HG02678 (cell line): ENCODE measurements around the gene EVC2.
"Not testable (repeated sequence)": the region's sequence is repeated elsewhere in the genome, so short reads cannot be mapped to it uniquely, and the experiment has no call there.

Experiments used
- ATAC-seq: cut with Tn5 transposase; IDR thresholded peaks from one replicate; pipeline ENCODE4 v1.9.1; 2021; ENCODE audit warnings: mild to moderate bottlenecking, moderate library complexity; ENCODE audit not compliant: unreplicated experiment

EVC2 gene

DNA sequence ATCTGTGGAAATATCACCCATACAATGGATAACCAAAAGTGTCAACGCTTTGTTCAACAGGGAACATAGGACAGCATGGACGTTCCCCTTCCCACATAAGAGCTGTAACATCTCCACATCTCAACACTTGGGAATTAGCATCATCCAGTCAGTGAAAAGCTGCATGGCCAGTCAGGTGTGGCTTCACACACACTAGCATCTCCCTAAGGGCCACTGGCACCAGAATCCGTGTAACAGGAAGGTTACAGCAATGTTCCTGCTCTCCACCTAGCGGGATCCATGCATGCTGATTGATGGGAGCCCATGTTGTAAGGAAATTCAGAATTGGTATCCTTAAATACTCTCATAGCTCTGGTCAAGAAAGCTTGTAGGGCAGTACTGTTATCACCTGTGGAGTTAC is 78.8 kb downstream of the EVC2 start:
- ATAC-seq, result no peak

DNA sequence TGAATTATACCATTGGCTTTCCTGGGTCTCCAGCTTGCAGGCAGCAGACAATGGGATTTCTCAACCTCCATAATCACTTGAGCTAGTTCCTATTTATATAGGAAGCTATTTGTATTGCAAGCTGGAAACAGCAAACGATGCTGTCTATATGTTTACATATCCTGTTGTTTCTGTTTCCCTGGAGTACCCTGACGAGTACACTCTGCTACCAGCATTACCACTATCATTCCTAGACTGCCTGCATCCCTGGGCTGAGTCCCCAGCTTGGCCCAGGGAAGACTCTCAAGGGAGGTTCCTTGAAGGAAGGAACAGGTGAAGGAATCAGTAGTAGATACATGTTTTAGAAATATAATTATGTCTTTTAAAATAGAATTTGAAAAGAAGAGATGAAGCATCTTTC is 81.4 kb downstream of the EVC2 start:
- no peak for ATAC-seq

DNA sequence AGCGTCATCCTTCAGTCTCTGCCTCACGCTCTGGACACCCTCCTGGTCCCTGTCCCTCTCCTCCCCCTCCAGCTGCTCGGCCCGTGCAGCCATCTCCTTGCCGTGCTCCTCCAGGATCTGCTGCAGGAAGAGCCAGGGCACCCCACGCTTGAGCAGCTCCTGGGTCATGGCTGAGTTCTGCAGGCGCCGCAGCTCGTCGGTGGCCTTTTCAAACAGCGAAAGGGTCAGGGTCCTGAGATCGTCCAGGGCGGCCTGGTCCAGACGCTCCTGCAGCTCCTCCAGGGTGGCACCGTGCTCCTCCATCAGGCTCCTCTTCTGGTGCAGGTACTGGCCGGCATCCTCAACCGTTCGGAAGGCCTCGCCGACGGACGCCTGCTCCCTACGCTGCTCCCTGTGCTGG is 85.8 kb downstream of the EVC2 start:
- no peak for ATAC-seq

DNA sequence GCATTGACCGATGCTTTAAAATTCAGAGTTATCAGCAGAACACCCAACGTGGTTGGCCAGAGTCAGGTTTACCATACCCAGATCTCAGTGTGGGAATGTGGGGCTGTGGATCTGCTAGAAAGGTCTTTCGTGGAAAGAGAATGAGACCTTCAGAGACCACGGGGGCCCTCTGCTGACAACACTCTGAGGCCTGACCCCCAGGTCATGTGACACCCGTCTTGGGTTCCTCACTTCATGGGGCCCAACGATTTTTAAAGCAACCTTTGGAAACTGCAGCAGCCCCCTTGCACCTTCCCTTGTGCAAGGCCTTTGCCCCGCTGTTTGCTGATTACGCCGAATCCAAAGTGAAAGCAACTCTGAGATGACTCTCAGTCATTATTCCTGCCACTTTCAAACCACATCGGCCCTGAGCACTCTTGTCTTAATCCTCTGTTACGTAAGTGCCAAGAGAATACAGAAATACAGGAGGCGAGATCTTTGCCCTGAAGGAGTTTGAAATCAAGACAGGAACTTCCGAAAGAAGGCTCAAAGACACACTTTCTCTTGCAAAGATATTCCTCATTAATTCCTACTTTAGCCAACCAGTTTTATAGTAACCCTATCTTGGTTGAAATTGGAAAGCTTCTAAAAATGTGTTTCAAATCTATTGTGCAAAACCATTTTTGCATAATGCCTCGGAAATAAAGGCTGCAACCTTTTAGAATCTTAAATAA is 88.3 kb downstream of the EVC2 start:
- ATAC-seq, result no peak

DNA sequence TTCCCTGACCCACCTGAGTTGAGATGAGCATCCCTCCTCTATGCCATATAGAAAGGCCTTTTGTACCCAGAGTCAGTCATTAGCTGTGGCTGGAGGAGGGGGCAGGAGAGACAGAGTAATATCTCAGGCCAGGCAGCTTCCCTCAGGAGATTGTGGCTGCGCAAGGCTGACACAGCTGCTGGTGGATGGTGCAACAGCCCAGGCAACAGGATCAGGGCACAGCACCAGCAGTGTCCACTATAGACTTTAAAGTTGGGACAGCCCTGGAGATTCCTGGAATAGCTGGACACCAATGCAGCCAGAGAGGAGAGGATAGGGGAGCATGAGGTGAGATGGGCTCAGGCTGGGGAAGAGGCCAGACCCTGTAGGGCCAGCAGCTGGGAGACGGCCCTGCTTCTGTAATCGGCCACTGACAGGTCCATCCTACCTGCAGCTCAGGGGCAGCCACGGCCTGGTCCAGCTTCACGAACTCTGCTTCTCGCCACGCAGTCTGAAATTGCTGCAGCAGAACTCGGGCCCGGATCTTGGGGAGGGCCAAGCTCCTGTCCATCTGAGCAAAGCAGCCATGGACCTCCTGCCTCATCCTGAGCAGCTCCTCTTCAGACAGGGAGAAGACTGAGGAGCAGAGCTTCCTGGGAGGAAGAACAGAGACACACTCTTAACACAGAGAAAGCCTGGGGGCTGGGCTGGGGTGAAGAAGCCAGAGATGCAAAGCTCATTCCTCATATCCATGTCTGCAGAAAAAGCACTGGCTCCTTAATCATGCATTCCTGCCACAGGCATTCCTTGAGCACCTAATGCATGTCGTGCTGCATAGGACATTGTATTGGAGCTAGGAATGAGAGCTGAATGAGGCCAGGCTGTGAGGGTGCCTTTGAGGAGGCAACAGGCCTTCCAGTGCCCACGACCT is 90.1 kb downstream of the EVC2 start:
- ATAC-seq, result no peak

DNA sequence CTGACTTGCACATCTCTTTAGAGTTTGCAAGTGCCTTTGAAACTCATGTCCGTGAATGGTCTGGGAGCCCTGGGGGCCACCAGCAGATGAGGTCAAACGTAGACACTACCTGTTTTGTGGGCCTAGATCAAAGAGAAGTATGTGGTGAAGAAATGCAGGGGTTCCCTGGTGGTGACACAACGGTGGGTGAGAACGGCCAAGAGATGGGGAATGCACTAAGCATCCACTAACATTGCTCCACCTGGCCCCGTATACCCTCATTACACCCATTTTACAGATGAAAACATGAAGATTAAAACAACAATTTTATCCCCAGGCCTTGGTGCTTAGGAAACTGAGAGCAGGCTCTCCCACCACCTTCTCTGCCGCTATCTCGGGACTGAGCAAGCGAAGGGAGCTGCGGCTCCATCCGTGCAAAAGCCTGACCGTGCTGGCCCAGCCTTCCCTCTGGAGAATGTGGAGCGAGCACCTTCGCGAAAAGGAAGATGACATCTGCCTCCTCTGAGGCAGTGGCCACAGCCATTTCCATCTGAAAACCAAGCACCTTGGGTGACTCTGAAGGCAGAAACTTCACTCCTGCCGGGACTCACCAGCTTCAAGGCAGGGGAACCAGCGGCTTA is 91.9 kb downstream of the EVC2 start:
- no peak for ATAC-seq

DNA sequence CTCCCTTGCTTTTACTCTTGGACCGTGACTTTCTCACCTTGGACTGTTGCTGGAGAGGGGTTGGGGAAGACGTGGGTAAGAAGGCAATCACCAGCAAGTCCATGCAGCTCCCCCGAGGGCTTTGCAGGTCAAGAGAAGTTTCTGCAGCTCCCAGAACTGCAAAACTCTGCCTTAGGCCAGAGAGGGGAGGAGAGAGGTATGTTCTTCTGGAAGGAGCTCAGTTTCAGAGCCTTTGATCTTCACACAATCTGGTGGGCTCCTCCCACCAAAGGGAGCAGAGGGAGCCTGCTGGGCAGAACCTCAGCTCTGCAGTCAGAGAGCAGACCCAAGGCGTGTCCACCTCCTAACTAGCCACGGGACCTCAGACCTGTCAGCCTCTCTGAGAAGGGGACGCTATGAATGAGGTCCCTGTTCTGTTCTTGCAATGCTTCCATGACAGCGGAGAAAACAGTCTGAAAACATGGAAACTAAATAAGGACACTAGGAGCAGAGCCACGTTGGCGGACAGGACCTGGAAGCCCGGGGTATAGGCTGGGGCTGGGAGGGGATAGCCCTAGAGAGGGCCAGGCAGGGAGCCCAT is 92.8 kb downstream of the EVC2 start:
- no peak for ATAC-seq

DNA sequence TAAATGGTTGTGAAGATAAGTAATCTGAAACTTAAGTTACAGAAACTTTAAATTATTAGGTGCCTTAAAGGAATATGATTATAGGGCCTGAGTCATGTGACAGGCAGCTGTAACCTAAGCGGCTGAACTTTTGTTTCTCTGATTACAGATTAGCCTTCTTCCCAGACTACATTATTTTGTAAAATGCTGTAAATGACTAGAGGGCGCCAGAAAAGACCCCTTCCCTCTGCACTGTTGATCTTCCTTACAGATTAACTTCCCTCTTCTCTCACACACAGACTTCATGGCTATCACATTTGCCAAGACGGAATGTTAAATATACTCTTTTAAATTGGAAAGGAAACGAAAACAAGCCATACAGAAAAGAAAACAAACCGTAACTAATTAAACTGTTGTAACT is 96.6 kb downstream of the EVC2 start:
- no peak for ATAC-seq

DNA sequence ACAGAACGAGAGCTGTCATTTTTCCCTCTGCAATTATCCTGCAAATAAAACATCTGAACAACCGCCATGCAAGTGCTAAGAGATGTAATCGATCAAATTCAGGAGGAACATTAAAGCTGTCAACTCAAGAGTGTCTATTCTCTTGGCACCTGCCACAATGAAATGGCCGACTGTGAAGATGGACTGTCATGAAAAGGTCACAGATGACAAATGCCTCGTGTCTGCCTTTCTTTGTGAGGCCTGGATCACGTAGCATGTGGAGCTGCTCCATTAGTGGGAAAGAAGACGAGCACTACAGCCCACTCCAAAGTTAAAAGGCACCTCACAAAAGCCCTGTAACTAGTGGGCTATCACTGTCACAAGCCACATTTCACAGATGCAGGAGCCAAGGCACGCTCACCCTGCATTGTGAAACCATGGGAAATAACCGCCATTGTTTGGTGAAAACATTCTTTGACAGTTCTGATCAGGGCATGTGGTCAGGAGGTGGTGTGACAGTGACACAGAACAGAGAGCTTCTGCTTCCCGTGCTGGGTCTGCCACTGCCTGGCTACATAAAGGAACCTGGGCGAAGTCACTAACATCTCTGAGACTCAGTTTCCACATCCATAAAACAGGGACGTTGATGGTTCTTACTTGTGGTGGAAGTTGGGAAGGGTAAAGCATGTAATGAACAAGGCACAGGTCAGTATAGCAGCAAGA is 98.9 kb downstream of the EVC2 start:
- ATAC-seq, result no peak

DNA sequence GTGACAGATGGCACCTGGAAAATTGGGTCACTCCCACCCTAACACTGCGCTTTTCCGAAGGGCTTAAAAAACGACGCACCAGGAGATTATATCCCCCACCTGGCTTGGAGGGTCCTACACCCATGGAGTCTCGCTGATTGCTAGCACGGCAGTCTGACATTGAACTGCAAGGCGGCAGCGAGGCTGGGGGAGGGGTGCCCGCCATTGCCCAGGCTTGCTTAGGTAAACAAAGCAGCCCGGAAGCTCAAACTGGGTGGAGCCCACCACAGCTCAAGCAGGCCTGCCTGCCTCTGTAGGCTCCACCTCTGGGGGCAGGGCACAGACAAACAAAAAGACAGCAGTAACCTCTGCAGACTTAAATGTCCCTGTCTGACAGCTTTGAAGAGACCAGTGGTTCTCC is 114.5 kb downstream of the EVC2 start:
- not testable (repeated sequence) for ATAC-seq

DNA sequence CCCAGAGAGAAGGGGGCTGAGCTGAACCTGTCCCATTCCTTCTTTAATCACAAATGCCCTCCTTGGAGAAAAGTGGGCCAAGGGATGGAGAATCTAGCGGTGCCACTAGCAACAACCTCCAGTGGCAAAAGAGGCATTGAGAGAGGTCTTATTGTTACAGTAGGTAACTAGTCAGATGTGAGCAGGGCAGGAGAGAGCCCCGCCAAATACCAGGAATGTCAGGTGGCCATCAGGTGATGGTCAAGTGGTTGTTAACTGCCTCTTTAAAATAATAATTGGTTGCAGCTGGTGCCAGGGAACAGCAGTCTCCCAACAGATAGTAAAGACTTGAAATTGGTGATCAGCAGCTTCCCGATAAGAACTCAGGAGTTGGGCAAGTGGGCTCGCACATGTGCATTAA is 116.1 kb downstream of the EVC2 start:
- ATAC-seq, result no peak

DNA sequence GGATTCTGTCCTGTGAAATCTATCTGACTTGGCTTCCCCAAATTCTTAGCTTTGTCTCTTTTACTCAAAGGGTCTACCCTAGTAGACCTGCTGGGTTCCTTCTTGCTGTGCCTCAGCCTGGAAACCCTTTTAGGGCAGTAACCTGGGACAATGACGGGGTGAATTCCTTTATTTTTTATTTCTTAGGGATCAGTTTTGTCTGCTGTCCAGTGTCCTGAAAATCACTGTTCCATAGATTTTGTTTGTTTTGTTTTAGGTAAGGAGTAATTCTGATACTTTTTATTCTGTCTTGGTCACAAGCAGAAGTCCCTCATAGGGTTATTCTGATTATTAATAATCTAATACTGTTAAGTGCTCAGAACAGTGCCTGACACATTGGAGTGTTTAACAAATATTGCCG is 118.9 kb downstream of the EVC2 start:
- no peak for ATAC-seq

DNA sequence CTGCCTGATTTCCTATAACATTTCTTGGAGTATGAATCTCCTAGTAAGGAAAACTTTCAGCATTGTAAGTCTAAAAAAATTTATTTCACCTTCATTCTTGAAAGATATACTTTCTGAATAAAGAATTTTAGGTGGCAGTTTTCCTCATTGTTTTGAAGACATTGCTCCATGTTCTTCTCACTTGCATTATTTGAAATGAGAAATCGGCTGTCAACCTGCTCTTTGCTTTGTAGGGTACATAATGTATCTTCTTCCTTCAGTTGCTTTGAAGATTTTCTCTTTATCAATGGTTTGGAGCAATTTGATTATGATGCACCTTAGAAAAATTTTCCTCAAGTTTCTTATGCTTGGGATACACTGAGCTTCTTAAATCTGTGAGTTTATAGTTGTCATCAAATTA is 120.3 kb downstream of the EVC2 start:
- no peak for ATAC-seq

DNA sequence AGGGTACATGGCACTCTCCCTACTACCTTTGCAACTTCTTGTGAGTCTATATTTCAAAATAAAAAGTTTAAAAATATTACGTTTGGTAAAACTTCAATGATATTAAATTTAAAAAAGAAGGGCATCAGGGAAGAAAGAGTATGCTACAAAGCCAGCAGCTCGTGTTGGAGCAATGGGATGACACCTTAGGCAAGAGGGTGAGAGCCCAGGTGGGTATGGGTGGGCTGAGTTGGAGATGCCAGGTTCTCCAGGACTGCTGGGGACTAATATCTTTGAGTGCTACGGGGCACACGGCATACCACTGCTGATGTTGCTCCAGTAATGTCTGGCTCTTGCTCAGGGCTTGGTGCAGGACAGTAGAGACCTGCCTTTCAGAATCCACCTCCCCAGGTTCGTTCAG is 132.4 kb downstream of the EVC2 start:
- no peak for ATAC-seq

DNA sequence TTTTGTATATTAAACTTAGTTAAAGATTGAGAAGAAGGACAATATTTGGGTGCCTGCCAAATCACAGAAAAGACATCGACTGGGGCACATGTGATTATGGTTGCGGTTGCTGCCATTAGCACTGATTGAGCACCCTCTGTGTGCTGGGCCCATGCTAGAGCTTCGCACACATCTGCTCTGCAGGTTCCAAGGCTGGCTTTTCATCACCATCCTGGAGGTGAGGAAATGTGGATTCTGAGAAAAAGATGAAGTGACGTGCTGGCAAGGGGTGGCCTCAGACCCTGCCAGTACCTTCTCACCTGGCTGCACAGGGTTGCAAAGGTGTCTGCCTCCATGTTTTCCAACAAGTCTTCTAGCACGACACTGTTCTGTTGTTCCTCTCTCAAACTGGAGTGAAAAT is 134.0 kb downstream of the EVC2 start:
- no peak for ATAC-seq

DNA sequence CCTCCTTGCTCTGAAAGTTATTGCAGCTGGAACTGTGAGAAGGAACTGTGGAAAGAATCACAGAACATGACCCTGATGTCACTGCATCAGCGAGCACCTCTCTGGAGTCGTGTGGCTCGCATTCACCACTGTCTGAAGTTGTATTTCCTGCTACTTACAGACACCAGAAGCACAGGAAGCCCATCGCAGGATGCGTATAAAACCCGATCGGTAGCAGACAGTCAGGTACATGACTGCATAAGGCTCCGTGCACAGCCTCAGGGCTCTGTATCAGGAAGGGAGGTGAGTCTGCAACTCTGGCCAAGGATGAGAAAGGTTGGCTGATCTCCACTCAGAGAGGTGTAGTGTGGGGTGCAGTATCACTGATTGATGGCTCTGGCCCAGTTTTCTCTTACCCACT is 134.4 kb downstream of the EVC2 start:
- ATAC-seq, result no peak

DNA sequence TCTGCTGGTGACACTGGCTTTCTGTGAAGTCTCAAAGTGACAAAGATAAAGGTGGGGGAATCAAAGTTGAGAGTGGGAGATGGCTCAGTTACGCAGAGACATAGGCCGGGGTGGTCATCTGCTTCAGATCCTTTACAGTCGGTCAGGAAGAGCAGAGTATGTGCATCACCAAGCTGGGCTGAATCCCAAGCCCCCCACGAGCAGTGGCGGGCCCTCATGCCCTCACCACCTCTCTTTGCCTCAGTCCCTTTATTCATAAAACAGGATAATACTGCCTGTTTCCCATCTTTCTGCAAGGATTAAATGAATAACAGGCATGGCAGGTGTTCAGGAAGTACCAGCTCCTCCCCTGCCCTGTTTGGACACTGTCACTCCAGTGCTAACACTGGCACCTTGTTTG is 135.6 kb downstream of the EVC2 start:
- ATAC-seq, result no peak

DNA sequence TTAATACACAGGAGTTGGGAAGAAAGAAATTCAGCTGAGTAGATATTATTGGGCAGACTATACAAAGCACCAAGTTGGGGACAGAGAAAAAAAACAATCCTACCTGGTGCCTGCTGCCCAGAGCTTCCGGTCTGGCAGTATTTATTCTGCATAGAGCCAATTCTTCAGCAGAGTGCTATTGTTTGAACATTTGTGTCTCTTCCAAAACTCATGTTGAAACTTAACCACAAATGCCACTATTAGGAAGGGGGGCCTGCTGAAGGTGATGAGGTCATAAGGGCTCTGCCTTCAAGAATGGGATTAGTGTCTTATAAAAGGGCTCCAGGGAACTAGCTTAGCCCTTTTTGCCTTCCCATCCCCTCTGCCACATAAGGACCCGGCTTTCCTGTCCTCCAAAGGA is 136.2 kb downstream of the EVC2 start:
- ATAC-seq, result no peak

DNA sequence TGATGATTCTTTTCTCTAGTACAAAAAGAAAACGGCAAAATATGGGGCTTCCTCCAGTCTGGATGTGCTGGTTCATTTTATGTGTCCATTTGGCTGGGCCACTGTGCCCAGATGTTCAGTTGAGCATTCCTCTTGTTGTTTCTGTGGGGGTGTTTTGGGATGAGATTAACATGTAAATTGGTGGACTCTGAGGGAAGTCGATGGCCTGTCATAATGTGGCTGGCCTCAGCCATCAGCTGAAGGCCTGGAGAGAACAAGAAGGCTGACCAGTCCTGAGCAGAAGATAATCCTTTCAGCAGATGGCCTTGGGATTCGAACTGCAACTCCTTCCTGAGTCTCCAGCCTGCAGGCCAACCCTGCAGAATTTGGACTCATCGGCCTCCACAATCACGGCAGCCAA is 136.7 kb downstream of the EVC2 start:
- ATAC-seq, result no peak

DNA sequence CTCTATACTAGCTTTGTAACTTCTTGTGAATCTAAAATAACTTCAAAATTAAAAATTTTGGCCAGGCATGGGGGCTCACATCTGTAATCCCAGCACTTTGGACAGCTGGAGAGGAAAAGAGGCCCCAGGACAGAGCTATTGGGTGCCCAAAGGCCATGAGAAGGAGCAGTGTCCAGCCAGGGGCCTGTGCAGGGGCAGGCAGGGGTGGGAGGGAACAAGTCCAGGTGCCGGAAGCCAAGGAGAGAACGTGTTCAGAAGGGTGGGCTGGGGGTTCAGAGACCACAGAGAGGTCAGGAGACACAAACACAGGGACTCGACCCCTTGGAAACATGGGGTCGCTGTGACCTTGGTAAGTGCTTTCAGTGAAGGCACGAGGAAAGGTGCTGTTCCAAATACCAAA is 138.9 kb downstream of the EVC2 start:
- no peak for ATAC-seq

DNA sequence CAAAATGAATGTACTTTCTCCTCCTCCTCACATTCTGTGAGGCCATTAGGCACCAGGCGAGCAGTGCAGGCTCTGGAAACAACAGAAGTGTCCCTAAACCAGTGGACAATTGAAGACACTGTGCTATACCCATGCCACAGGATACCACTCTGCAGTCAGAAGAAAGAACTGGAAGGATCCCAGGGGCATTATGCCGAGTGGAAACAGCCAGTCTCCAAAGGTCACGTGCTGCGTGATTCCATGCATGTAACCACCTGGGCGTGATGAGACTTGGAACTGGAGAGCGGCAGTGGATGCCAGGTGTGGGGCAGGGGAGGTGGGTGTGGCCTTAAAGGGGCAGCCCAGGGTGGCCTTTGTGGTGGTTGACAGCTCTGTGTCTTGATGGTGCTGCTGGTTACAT is 139.4 kb downstream of the EVC2 start:
- ATAC-seq, result no peak
